C4-2B (cell line): ENCODE measurements around the gene NRG2.
A peak's percentile ranks its signal among the peaks of the same experiment; 100 is the strongest.

Experiments
- H3K27ac ChIP-seq: fragments of 450-650 bp; 2 replicates; pipeline ENCODE4 v1.5.1; 2017
- CTCF ChIP-seq: fragments of 450-650 bp; conservative IDR thresholded peaks from 2 replicates; pipeline ENCODE4 v1.5.1; 2017; ENCODE audit warnings: mild to moderate bottlenecking
- ZFX ChIP-seq: fragments of 450-650 bp; IDR thresholded peaks from 2 replicates; pipeline ENCODE4 v1.6.1; 2017

Gene NRG2

GRCh38 chr5:139848508-139849100 lies 194.5 kb downstream of the NRG2 start:
- no peak for TF ChIP-seq CTCF
- TF ChIP-seq ZFX: no peak
- H3K27ac ChIP-seq: no peak overlapping the region

GRCh38 chr5:139847790-139848507 lies 195.2 kb downstream of the NRG2 start:
- H3K27ac ChIP-seq: no peak overlapping the region
- TF ChIP-seq CTCF (no peak), ZFX (no peak)

- H3K27ac ChIP-seq: no peak overlapping the region
These were observed 196.0 kb downstream of the NRG2 start for GRCh38 chr5:139847091-139847490.

GRCh38 chr5:139845846-139846681 lies 197.0 kb downstream of the NRG2 start:
- TF ChIP-seq CTCF (no peak), ZFX (no peak)
- no peak overlapping the region for H3K27ac ChIP-seq

More at GRCh38 chr5:139847091-139847490, 196.0 kb downstream of the NRG2 start:
- TF ChIP-seq CTCF (no peak), ZFX (no peak)

GRCh38 chr5:139844472-139845145 lies 198.5 kb downstream of the NRG2 start:
- TF ChIP-seq ZFX (no peak), CTCF (peak; percentile 88)
- no peak overlapping the region for H3K27ac ChIP-seq

- H3K27ac ChIP-seq: no peak overlapping the region
- TF ChIP-seq ZFX: no peak
- no peak for TF ChIP-seq CTCF
These were observed 199.1 kb downstream of the NRG2 start for GRCh38 chr5:139843991-139844390.
